Ovary (tissue), 3 donors: ENCODE measurements around the gene GON4L.

Experiments
- POLR2A ChIP-seq: fragments of 450-650 bp; IDR thresholded peaks from one replicate; pipeline ENCODE4 v1.6.1; 2017; ENCODE audit warnings: antibody characterized with exemption, mild to moderate bottlenecking, moderate library complexity
- TF ChIP-seq, protein P1 (sequence below), 3 donors: fragments of 450-650 bp in 2 of 3; fragments of 200-600 bp in 1 of 3; IDR thresholded peaks; one replicate each; pipeline versions ENCODE4 v1.5.1 to v1.8.0; 2016 to 2022; ENCODE audit warnings: antibody characterized with exemption in 3 of 3, mild to moderate bottlenecking in 1 of 3
- donor health status: DM: no; HTN: no; CAD: no.

DNA sequence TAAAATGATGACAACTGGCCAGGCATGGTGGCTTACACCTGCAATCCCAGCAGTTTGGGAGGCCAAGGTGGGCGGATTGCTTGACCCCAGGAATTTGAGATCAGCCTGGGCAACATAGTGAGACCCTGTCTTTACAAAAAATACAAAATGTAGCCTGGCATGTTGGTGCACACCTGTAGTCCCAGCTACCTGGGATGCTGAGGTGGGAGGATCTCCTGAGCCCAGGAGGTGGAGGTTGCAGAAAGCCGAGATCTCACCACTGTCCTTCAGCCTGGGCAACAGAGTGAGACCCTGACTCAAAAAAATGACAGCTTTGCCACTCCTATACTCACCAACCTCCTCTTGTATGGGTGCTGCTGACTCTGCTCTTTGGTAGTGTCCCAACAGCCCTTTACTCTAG is 20.9 kb upstream of the GON4L start:
- no peak for TF ChIP-seq POLR2A
- TF ChIP-seq, protein P1, sequence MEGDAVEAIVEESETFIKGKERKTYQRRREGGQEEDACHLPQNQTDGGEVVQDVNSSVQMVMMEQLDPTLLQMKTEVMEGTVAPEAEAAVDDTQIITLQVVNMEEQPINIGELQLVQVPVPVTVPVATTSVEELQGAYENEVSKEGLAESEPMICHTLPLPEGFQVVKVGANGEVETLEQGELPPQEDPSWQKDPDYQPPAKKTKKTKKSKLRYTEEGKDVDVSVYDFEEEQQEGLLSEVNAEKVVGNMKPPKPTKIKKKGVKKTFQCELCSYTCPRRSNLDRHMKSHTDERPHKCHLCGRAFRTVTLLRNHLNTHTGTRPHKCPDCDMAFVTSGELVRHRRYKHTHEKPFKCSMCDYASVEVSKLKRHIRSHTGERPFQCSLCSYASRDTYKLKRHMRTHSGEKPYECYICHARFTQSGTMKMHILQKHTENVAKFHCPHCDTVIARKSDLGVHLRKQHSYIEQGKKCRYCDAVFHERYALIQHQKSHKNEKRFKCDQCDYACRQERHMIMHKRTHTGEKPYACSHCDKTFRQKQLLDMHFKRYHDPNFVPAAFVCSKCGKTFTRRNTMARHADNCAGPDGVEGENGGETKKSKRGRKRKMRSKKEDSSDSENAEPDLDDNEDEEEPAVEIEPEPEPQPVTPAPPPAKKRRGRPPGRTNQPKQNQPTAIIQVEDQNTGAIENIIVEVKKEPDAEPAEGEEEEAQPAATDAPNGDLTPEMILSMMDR (IDR thresholded peaks at IDR 0.05), result no peak
